Mucosa of descending colon (tissue), 3 donors: ENCODE data around the gene FRMD4A. TPM values are rescaled to one million over a fixed set of nuclear protein-coding genes. Genes with fewer than 3 reads are reported as not detected.
A peak's percentile ranks its signal among the peaks of the same experiment; 100 is the strongest.

Source experiments
- ATAC-seq: fragments of 200-7000 bp; cut with Tn5 transposase; one replicate; pipeline ENCODE4 v1.9.1; 2020; ENCODE audit warnings: mild to moderate bottlenecking, moderate library complexity
- DNase-seq, 3 donors: peaks; one replicate each; pipeline ENCODE4 v3.0.0-alpha.2; 2020
- H3K36me3 ChIP-seq: fragments of 200-600 bp; one replicate; pipeline ENCODE4 v1.8.0; 2021; ENCODE audit warnings: low read depth, mild to moderate bottlenecking
- H3K4me1 ChIP-seq: fragments of 200-600 bp; one replicate; pipeline ENCODE4 v1.8.0; 2021; ENCODE audit warnings: low read depth, mild to moderate bottlenecking
- H3K4me3 ChIP-seq: fragments of 200-600 bp; one replicate; pipeline ENCODE4 v1.8.0; 2021; ENCODE audit warnings: mild to moderate bottlenecking
- H3K9me3 ChIP-seq: fragments of 200-600 bp; one replicate; pipeline ENCODE4 v1.8.0; 2021; ENCODE audit warnings: mild to moderate bottlenecking
- intact Hi-C, 2 donors: fragments of 100-400 bp; cut with DNase I in 1 of 2; cut with micrococcal nuclease in 1 of 2; formaldehyde crosslinking; loops; one replicate each; pipeline versions ENCODE4 v1.11.0 to v1.11.1; 2022; cut with DNase I, micrococcal nuclease
- total RNA-seq, 3 donors: library from RNA; stranded (reverse); fragmentation: NEBNext Ultra II Directional in 2 of 3; extraction: Animal tissue kit (Norgen Biotek cat#: 25700) in 2 of 3; gene quantifications; one replicate each; pipeline versions ENCODE4 v1.2.1 to v1.2.4, GENCODE V29; 2021 to 2023
- TF ChIP-seq, protein P1 (sequence below): fragments of 200-600 bp; IDR thresholded peaks from one replicate; pipeline ENCODE4 v1.8.0; 2022; ENCODE audit warnings: antibody characterized with exemption, mild to moderate bottlenecking
- donor health status: DM: no; HTN: no; CAD: no; lungs with moderate emphysema.
- donor health status: DM: no; HTN: no; CAD: no.
- donor health status: DM: no; HTN: yes; CAD: no.

Gene FRMD4A
- total RNA-seq, 3 donors from 2014 or later, result 9.8 to 40.6 (median 17.2) TPM

DNA sequence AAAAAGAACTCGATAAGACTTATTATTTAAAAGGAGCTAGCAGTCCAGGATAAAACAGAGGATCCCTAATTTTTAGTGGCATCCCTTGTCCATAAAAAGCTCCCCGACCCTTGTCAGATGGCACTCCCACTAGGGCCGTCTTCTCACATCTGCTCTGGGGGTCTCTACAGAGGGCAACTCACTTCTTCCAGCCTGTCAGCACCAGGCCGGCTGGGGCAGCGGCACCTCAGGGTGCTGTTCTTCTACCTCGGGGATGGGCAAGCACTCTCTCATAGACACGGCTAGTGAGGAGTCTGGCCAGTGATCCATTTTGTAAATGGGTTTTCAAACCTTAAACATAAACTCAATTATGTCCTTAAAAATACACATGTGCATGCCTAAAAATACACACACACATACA, 609.2 kb downstream of the FRMD4A start:
- intact Hi-C loops, result no loop called here
- Histone ChIP-seq H3K4me3 (no peak overlapping the region), H3K36me3 (no peaks in the 10 kb centered on the region), H3K9me3 (no peaks in the 10 kb centered on the region), H3K4me1 (peaks cover 9% of the 10 kb centered on the region)
- TF ChIP-seq, protein P1, sequence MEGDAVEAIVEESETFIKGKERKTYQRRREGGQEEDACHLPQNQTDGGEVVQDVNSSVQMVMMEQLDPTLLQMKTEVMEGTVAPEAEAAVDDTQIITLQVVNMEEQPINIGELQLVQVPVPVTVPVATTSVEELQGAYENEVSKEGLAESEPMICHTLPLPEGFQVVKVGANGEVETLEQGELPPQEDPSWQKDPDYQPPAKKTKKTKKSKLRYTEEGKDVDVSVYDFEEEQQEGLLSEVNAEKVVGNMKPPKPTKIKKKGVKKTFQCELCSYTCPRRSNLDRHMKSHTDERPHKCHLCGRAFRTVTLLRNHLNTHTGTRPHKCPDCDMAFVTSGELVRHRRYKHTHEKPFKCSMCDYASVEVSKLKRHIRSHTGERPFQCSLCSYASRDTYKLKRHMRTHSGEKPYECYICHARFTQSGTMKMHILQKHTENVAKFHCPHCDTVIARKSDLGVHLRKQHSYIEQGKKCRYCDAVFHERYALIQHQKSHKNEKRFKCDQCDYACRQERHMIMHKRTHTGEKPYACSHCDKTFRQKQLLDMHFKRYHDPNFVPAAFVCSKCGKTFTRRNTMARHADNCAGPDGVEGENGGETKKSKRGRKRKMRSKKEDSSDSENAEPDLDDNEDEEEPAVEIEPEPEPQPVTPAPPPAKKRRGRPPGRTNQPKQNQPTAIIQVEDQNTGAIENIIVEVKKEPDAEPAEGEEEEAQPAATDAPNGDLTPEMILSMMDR, result no peak
- no peak for DNase-seq
- ATAC-seq, result no peak

DNA sequence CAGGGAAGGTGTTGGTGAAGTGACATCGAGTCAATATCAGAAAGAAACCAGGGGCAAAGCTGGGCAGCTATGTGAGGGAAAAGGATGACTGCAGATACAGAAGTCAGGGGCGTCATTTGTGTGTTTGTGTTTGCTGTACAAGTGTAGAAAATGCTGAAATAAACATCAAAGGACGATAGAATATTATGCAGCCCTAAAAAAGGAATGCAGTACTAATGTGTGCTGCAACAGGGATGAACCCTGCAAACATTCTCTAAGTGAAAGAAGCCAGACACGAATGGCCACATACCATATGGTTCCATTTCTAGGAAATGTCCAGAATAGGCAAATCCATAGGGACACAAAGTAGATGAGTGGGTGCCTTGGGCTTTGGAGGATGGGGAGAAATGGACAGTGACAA, 610.0 kb downstream of the FRMD4A start:
- Histone ChIP-seq H3K4me3 (no peak overlapping the region), H3K36me3 (no peaks in the 10 kb centered on the region), H3K9me3 (no peaks in the 10 kb centered on the region), H3K4me1 (peaks cover 9% of the 10 kb centered on the region)
- TF ChIP-seq, protein P1, result no peak
- no peak for ATAC-seq
- DNase-seq, result no peak
- intact Hi-C loops, result no loop called here

DNA sequence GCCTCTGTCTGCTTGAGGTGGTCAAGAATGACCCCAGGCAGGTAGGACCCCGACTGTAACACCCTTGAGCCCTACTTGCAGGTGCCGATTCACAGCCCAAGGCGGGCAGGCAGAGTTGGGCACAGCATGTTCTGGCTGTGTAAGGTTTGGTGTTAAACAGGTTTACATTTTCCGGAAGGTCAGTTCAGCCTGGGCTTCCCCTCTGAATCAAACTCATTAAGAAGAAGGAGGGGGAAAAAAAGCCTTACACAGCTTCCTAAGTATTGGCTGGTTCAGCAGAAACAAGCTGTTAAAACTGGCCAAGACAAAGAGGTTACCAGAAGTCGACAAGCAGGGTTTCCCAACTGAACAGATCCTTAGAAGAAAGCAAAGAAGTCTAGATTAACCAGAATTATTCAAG, 611.3 kb downstream of the FRMD4A start:
- no peaks in the 10 kb centered on the region for H3K9me3 ChIP-seq
- no peak overlapping the region for H3K4me3 ChIP-seq
- TF ChIP-seq, protein P1, result no peak
- ATAC-seq (peak; percentile 5), DNase-seq (no peak)
- H3K36me3 ChIP-seq, result no peaks in the 10 kb centered on the region
- intact Hi-C loops, result no loop called here
- H3K4me1 ChIP-seq, result peaks cover 9% of the 10 kb centered on the region

DNA sequence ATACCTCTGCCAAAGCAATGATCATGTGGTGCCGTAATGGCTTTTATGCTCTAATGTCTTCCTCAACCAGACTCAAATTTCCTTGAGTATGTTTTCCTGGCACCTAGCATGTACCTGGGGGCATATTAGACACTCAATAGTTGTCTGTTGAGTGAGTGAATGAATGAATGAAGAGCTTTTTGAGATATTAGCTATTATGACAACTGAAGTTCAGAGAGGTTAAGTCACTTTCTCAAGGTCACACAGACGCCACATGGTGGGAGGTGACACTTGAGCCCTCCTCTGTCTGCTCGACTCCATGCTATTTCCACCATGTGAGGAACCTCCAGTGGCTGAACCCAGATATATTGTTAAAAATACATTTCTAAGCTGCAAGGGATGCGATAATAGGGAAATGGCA, 611.9 kb downstream of the FRMD4A start:
- no peak for DNase-seq
- intact Hi-C loops, result no loop called here
- no peak overlapping the region for H3K4me3 ChIP-seq
- no peak for ATAC-seq
- H3K4me1 ChIP-seq, result peaks cover 9% of the 10 kb centered on the region
- no peaks in the 10 kb centered on the region for H3K36me3 ChIP-seq
- TF ChIP-seq, protein P1, result no peak
- no peaks in the 10 kb centered on the region for H3K9me3 ChIP-seq

DNA sequence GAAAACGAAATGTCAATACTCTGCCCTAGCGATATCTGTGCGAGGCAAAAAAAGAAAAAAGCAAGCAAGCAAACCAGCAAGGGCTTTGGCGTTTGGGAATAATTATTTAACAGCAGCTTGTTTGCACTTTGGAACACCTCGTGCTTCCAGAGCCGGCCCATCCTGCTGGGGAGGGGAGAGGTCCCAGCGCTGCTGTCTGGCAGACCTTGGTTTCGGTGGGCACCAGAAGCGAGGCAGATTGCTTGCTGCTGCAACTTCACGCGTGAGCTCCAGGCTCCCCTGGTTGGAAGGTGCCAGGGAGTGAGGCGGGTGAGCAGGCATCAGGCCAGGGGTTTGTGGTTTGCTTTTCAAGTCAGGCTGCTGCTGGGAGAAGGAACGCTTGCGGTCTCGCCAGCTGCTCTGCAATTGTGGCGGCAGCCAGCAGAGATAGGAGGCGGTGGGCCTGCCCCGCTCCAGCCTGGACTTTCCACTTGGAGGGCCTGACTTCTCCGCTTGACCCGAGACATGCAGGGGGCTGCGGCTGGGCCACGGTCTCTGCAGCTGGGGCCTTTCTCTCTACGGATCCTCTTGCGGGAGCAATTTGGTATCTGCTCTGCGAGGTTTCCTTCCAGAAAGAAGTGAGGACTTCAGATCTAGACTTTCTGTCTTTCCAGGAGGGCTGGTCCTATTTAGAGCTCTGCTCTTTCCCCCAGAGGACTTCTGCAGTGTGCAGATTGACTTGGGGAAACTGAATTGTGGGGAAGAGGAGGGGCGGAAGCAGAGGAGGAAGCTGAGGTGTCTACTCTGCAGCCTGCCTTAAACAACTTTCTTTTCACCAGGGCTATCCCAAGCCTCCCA, 612.6 kb downstream of the FRMD4A start:
- ATAC-seq (peak; percentile 83), DNase-seq (peak; percentile 72 to 78 (median 73))
- H3K4me1 ChIP-seq, result peaks cover 9% of the 10 kb centered on the region
- no peak overlapping the region for H3K4me3 ChIP-seq
- intact Hi-C loops, result no loop called here
- H3K36me3 ChIP-seq, result no peaks in the 10 kb centered on the region
- H3K9me3 ChIP-seq, result no peaks in the 10 kb centered on the region
- TF ChIP-seq, protein P1, result no peak
